Measurements from ENCODE around the gene SPCS2.

Gene SPCS2

DNA sequence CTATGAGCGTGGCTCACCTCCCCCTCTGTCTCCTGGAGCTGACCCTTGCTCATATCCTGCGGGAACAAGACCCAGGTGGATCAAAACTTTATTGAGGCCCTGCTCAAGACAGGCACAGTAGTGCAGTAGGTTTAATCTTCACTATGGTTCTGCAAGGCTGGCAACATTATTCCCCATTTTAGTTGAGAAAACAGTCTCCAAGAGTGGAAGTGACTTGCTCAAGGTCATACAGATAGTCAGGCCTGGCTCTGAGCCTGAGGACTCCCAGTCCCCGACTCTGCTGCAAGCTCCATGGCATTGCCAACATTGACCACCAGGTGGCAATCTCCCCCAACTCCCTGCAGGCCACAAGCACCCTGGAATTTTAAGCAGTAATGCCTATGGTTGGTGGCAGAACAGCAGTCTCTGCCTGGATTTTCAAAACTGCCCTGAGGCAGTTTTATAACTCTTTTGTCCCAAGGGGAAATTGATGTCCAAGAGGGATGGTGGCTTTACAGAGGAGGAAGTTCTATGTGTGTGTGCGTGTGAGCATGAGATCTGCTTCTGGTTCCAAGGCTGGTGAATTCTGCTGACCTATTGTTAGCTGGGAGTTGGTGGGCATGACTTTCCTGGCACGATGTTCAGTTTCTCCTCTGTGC is 73.8 kb downstream of the SPCS2 start:
- peak; percentile 93 for TF ChIP-seq CTCF (IDR thresholded peaks at IDR 0.05; ENCODE audit: extremely low read depth, missing control alignments)
- DNase-seq (ENCODE audit: low spot score), result peak; percentile 78

GRCh38 chr11:75023446-75024067 is 74.5 kb downstream of the SPCS2 start:
- no peak for TF ChIP-seq CTCF (IDR thresholded peaks at IDR 0.05; ENCODE audit: extremely low read depth, missing control alignments)

GRCh38 chr11:75024068-75024449 is 75.0 kb downstream of the SPCS2 start:
- no peak for DNase-seq (ENCODE audit: low spot score)
- no peak for TF ChIP-seq CTCF (IDR thresholded peaks at IDR 0.05; ENCODE audit: extremely low read depth, missing control alignments)

More at GRCh38 chr11:75023446-75024067, 74.5 kb downstream of the SPCS2 start:
- no peak for DNase-seq (ENCODE audit: low spot score)

- no peak for TF ChIP-seq CTCF (IDR thresholded peaks at IDR 0.05; ENCODE audit: extremely low read depth, missing control alignments)
- no peak for DNase-seq (ENCODE audit: low spot score)
These were observed 75.7 kb downstream of the SPCS2 start for GRCh38 chr11:75024764-75025211.

GRCh38 chr11:75025561-75025960 is 76.5 kb downstream of the SPCS2 start:
- no peak for TF ChIP-seq CTCF (IDR thresholded peaks at IDR 0.05; ENCODE audit: extremely low read depth, missing control alignments)
- no peak for DNase-seq (ENCODE audit: low spot score)

DNA sequence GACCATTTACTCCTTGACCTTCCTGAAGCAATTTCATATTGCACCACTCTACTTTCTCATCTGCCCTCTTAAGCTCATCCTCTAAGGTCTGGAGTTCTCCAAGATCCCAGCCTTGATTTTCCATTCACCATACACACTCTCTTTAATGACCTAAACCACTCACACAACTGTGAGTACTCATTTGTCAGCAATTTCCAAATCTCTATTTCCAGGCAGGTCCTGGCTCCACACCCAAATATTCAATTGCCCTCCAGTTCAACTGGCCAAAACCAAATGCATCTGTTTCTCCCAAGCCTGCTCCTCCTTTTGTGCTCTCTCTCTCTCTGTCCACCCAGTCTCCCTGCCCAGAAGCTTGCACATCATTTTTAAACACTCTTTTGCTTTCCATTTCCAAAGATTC is 79.3 kb downstream of the SPCS2 start:
- no peak for TF ChIP-seq CTCF (IDR thresholded peaks at IDR 0.05; ENCODE audit: extremely low read depth, missing control alignments)
- no peak for DNase-seq (ENCODE audit: low spot score)

Measured in GM20000 (cell line).